Ascending aorta (tissue), 2 donors: ENCODE results near the gene MEIKIN. TPM values are rescaled to one million over a fixed set of nuclear protein-coding genes. Genes with fewer than 3 reads are reported as not detected.

Source experiments
- DNase-seq, 2 donors: peaks; one replicate each; pipeline ENCODE4 v3.0.0-alpha.2; 2019; ENCODE audit warnings: low spot score in 2 of 2
- H3K27ac ChIP-seq, 2 donors: fragments of 200-600 bp; sonication (generic); one replicate each; pipeline ENCODE4 v1.5.1; 2016 to 2017; ENCODE audit warnings: mild to moderate bottlenecking in 1 of 2
- H3K27me3 ChIP-seq: fragments of 200-600 bp; sonication (generic); one replicate; pipeline ENCODE4 v1.5.1; 2017
- H3K36me3 ChIP-seq, 2 donors: fragments of 200-600 bp; sonication (generic); one replicate each; pipeline ENCODE4 v1.5.1; 2016
- H3K4me1 ChIP-seq, 2 donors: fragments of 200-600 bp; sonication (generic); one replicate each; pipeline ENCODE4 v1.5.1; 2016 to 2017; ENCODE audit warnings: mild to moderate bottlenecking in 1 of 2
- H3K4me3 ChIP-seq, 2 donors: fragments of 200-600 bp; sonication (generic); one replicate each; pipeline ENCODE4 v1.5.1; 2016 to 2017; ENCODE audit warnings: mild to moderate bottlenecking in 1 of 2
- H3K9me3 ChIP-seq, 2 donors: fragments of 200-600 bp; sonication (generic); one replicate each; pipeline ENCODE4 v1.5.1; 2016
- CTCF ChIP-seq, 3 experiments: fragments of 200-600 bp in 2 of 3; fragments of 450-650 bp in 1 of 3; sonication (generic) in 2 of 3; IDR thresholded peaks; one replicate each; pipeline ENCODE4 v1.5.1; 2016 to 2019; ENCODE audit warnings: antibody characterized with exemption in 3 of 3, mild to moderate bottlenecking in 1 of 3, moderate library complexity in 1 of 3
- intact Hi-C: fragments of 100-400 bp; cut with DNase I; formaldehyde crosslinking; loops from one replicate; pipeline ENCODE4 v1.15.1; 2023
- total RNA-seq: library from RNA; depleted of rRNA; stranded (reverse); fragments of >200 nt; gene quantifications from one replicate; pipeline ENCODE4 v1.1.0, GENCODE V29; 2016

Gene MEIKIN
- total RNA-seq, 1 donor from 2014 or later, result not detected

GRCh38 chr5:131818001-131818724, 127.3 kb downstream of the MEIKIN start:
- Histone ChIP-seq H3K4me3 (no peak overlapping the region), H3K4me1 (no peaks in the 10 kb centered on the region), H3K27me3 (no peaks in the 10 kb centered on the region), H3K9me3 (no peaks in the 10 kb centered on the region), H3K36me3 (no peaks in the 10 kb centered on the region), H3K27ac (no peak overlapping the region)
- no peak for DNase-seq
- intact Hi-C loops, result no loop called here
- TF ChIP-seq CTCF (IDR thresholded peaks at IDR 0.05), result no peak

GRCh38 chr5:131814990-131815389, 130.5 kb downstream of the MEIKIN start:
- intact Hi-C loops, result loop anchor here (5.0 kb wide), 2 partner anchors 178 to 247 kb away; partner anchors contain the start of genes IL3 and RAPGEF6
- TF ChIP-seq CTCF (IDR thresholded peaks at IDR 0.05), result no peak
- Histone ChIP-seq H3K4me1 (peaks cover 3 to 4% of the 10 kb centered on the region in 2 donors), H3K9me3 (no peaks in the 10 kb centered on the region), H3K27ac (no peak overlapping the region), H3K36me3 (no peaks in the 10 kb centered on the region), H3K4me3 (no peak overlapping the region), H3K27me3 (no peaks in the 10 kb centered on the region)
- no peak for DNase-seq

GRCh38 chr5:131812371-131813160, 132.9 kb downstream of the MEIKIN start:
- Histone ChIP-seq H3K36me3 (no peaks in the 10 kb centered on the region), H3K27ac (no peak overlapping the region), H3K4me1 (peaks cover 3 to 4% of the 10 kb centered on the region in 2 donors), H3K27me3 (no peaks in the 10 kb centered on the region), H3K4me3 (no peak overlapping the region), H3K9me3 (no peaks in the 10 kb centered on the region)
- intact Hi-C loops, result loop anchor here (5.0 kb wide), 2 partner anchors 175 to 250 kb away; partner anchors contain the start of genes IL3 and RAPGEF6
- DNase-seq, result no peak
- no peak for TF ChIP-seq CTCF (IDR thresholded peaks at IDR 0.05)

GRCh38 chr5:131810510-131811249, 134.8 kb downstream of the MEIKIN start:
- Histone ChIP-seq H3K36me3 (no peaks in the 10 kb centered on the region), H3K4me3 (peak overlapping the region; percentile 4 to 15), H3K27me3 (no peaks in the 10 kb centered on the region), H3K4me1 (peaks cover 3 to 4% of the 10 kb centered on the region in 2 donors), H3K9me3 (no peaks in the 10 kb centered on the region), H3K27ac (peak overlapping the region; percentile 50 to 61)
- peak in 2 of 3 experiments; percentile 15 to 37 for TF ChIP-seq CTCF (IDR thresholded peaks at IDR 0.05)
- no peak for DNase-seq
- intact Hi-C loops, result loop anchor here (1.0 to 5.0 kb wide), 4 partner anchors 14 to 252 kb away; partner anchors contain the start of genes FNIP1, IL3 and RAPGEF6
